HFFc6 (cell line): ENCODE measurements around the gene FADD. TPM values are rescaled to one million over a fixed set of nuclear protein-coding genes. Genes with fewer than 3 reads are reported as not detected.
A peak's percentile ranks its signal among the peaks of the same experiment; 100 is the strongest.

Experiments used
- DNase-seq: peaks from one replicate; pipeline ENCODE4 v3.0.0-alpha.2; 2018
- H3K27ac Mint-ChIP-seq: 2 replicates; pipeline ENCODE4 v1.8.0; 2020; ENCODE audit warnings: mild to moderate bottlenecking, mixed read lengths
- H3K27me3 Mint-ChIP-seq: 2 replicates; pipeline ENCODE4 v1.8.0; 2021; ENCODE audit warnings: mild to moderate bottlenecking, moderate library complexity, mixed read lengths; ENCODE audit not compliant: insufficient read depth
- H3K36me3 Mint-ChIP-seq: 2 replicates; pipeline ENCODE4 v1.8.0; 2021; ENCODE audit warnings: low read depth, mixed read lengths
- H3K4me1 Mint-ChIP-seq: 2 replicates; pipeline ENCODE4 v1.8.0; 2020; ENCODE audit warnings: low read depth, mixed read lengths
- H3K4me3 Mint-ChIP-seq: 2 replicates; pipeline ENCODE4 v1.8.0; 2020; ENCODE audit warnings: mild to moderate bottlenecking, moderate library complexity, mixed read lengths
- H3K9me3 Mint-ChIP-seq: 2 replicates; pipeline ENCODE4 v1.8.0; 2020; ENCODE audit warnings: mild to moderate bottlenecking, mixed read lengths
- CTCF ChIP-seq: fragments of 200-600 bp; sonication (generic); IDR thresholded peaks from 2 replicates; pipeline ENCODE4 v1.5.0; 2021; ENCODE audit warnings: antibody characterized with exemption, mild to moderate bottlenecking
- total RNA-seq, 6 experiments: library from RNA; stranded (reverse); fragmentation: NEBNext Ultra II Directional; extraction: Animal tissue kit (Norgen Biotek cat#: 25700); gene quantifications; 2 replicates in 1 of 6; 3 replicates in 5 of 6; pipeline ENCODE4 v1.2.3, GENCODE V29; 2021

The FADD gene
- total RNA-seq, 6 experiments from 2014 or later = 25.8 to 32.2 (median 28.1) TPM

GRCh38 chr11:70174547-70175235, 28.4 kb upstream of the FADD start:
- Mint-ChIP-seq H3K27ac (no peak overlapping the region), H3K27me3 (peaks cover 32% of the 10 kb centered on the region), H3K4me3 (no peak overlapping the region), H3K4me1 (no peaks in the 10 kb centered on the region), H3K9me3 (no peaks in the 10 kb centered on the region), H3K36me3 (no peaks in the 10 kb centered on the region)
- DNase-seq = no peak
- no peak for TF ChIP-seq CTCF

DNA sequence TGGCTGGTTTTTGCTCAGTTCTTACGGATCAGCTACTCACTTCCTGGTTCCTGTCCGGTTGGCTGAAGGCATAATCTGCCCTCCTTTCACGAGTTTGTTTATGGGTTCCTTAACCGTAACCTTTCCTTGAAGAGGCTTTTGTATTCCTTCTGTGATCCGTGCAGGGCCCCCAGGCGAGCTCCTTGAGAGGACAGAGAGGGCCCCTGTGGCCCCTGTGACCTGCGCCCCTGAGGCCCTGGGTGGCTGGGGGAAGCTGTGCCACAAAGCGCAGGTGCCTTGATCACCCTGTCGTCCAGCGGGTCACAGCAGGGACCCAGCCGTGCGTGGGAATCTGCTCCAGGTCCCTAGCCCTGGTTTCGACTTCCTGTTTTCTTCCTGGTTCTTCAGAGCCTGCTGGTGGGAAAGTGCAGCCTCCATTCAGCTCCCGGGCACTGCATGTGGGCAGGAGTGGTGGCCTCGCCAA, 27.8 kb upstream of the FADD start:
- no peak overlapping the region for H3K4me3 Mint-ChIP-seq
- TF ChIP-seq CTCF = no peak
- DNase-seq = no peak
- no peaks in the 10 kb centered on the region for H3K9me3 Mint-ChIP-seq
- no peak overlapping the region for H3K27ac Mint-ChIP-seq
- H3K36me3 Mint-ChIP-seq = no peaks in the 10 kb centered on the region
- H3K4me1 Mint-ChIP-seq = no peaks in the 10 kb centered on the region
- H3K27me3 Mint-ChIP-seq = peaks cover 34% of the 10 kb centered on the region

DNA sequence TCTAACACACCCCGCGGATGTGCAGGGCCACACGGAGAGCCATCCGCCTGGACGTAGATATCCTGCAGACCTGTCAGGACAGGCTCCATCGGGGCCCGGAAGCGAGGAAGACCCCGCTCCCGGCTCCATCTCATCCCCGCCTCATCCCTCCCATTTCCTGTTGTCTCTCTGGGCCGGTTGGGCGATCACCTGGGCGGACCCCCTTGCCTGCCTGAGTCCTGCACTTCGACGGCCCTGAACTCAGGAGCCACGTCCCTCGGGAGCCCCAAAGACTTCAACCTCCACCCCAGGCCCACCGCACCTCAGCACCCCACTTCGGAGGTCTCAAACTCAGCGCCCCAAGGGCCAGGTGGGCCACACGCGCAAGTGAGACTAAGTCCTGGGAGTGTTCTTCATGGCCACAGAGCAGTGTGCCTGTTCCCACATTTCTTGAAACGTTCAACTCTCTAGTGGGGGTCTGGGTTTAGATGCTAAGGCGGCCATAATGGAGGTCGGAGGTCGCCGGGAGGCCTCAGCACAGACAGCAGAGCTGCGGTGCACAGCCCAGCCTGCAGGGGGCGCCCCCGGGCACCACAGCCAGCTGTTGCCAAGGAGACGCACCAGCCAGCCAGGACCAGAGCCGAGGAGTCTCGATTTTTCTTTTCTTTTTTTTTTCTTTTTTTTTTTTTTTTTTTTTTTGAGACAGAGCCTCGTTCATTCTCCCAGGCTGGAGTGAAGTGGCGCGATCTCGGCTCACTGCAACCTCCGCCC, 26.0 kb upstream of the FADD start:
- TF ChIP-seq CTCF = peak; percentile 77
- no peaks in the 10 kb centered on the region for H3K36me3 Mint-ChIP-seq
- H3K4me3 Mint-ChIP-seq = no peak overlapping the region
- no peaks in the 10 kb centered on the region for H3K4me1 Mint-ChIP-seq
- H3K27me3 Mint-ChIP-seq = peaks cover 31% of the 10 kb centered on the region
- no peaks in the 10 kb centered on the region for H3K9me3 Mint-ChIP-seq
- DNase-seq = peak; percentile 6
- no peak overlapping the region for H3K27ac Mint-ChIP-seq

GRCh38 chr11:70180906-70181305, 22.2 kb upstream of the FADD start:
- DNase-seq = no peak
- Mint-ChIP-seq H3K36me3 (no peaks in the 10 kb centered on the region), H3K9me3 (no peaks in the 10 kb centered on the region), H3K27ac (no peak overlapping the region), H3K4me3 (no peak overlapping the region), H3K4me1 (no peaks in the 10 kb centered on the region), H3K27me3 (peaks cover 44% of the 10 kb centered on the region)
- no peak for TF ChIP-seq CTCF

DNA sequence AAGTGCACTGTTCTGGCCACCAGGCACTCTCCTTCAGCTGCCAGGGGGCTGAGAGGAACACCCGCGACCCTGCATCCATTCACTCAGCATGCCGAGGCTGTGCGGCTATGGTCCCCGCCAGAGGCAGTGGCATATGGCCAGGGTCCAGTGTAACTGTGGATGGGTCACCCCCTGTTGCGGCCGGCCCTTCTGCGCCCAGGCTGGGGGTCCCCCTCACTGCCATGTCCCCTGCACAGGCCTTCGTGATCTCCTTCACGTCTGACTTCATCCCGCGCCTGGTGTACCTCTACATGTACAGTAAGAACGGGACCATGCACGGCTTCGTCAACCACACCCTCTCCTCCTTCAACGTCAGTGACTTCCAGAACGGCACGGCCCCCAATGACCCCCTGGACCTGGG, 20.8 kb upstream of the FADD start:
- Mint-ChIP-seq H3K27ac (no peak overlapping the region), H3K4me3 (no peak overlapping the region), H3K4me1 (no peaks in the 10 kb centered on the region), H3K27me3 (peaks cover 49% of the 10 kb centered on the region), H3K9me3 (no peaks in the 10 kb centered on the region), H3K36me3 (no peaks in the 10 kb centered on the region)
- no peak for DNase-seq
- TF ChIP-seq CTCF = no peak
